ENCODE measurements around the gene SNRNP27. TPM values are rescaled to one million over a fixed set of nuclear protein-coding genes. Genes with fewer than 3 reads are reported as not detected.
"Not testable (repeated sequence)": the region's sequence is repeated elsewhere in the genome, so short reads cannot be mapped to it uniquely, and the experiment has no call there.

Gene SNRNP27
- total RNA-seq, 1 donor from 2014 or later: 43.1 TPM

DNA sequence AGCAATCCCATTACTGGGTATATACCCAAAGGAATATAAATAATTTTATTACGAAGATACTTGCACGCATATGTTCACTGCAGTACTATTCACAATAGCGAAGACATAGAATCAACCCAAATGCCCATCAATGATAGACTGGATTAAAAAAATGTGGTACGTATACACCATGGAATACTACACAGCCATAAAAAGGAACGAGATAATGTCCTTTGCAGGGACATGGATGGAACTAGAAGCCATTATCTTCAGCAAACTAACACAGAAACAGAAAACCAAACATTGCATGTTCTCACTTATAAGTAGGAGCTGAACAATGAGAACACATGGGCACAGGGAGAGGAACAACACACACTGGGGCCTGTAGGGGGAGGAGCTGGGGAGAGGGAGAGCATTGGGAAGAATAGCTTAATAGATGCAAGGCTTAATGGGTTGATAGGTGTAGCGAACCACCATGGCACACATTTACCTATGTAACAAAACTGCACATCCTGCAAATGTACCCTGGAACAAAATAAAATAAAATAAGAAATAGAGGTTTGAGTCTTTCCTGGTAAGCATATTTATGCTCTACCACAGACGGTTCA is 825 bp upstream of the SNRNP27 start:
- not testable (repeated sequence) for DNase-seq (ENCODE audit: extremely low spot score, unreplicated experiment); H3K9me3 Mint-ChIP-seq; H3K4me1 Mint-ChIP-seq (ENCODE audit: unreplicated experiment); H3K27me3 Mint-ChIP-seq
- TF ChIP-seq CTCF (conservative IDR thresholded peaks at IDR 0.05): peak; percentile 42
- H3K36me3 Mint-ChIP-seq: peaks cover 13% of the 10 kb centered on the region
- peak overlapping the region; percentile 96 for H3K27ac Mint-ChIP-seq
- peak overlapping the region; percentile 100 for H3K4me3 Mint-ChIP-seq

GRCh38 chr2:69894737-69895136 is 981 bp downstream of the SNRNP27 start:
- not testable (repeated sequence) for DNase-seq (ENCODE audit: extremely low spot score, unreplicated experiment); H3K4me1 Mint-ChIP-seq (ENCODE audit: unreplicated experiment); H3K9me3 Mint-ChIP-seq; H3K27me3 Mint-ChIP-seq; H3K27ac Mint-ChIP-seq
- Mint-ChIP-seq H3K4me3 (peak overlapping the region; percentile 100), H3K36me3 (peaks cover 19% of the 10 kb centered on the region)

DNA sequence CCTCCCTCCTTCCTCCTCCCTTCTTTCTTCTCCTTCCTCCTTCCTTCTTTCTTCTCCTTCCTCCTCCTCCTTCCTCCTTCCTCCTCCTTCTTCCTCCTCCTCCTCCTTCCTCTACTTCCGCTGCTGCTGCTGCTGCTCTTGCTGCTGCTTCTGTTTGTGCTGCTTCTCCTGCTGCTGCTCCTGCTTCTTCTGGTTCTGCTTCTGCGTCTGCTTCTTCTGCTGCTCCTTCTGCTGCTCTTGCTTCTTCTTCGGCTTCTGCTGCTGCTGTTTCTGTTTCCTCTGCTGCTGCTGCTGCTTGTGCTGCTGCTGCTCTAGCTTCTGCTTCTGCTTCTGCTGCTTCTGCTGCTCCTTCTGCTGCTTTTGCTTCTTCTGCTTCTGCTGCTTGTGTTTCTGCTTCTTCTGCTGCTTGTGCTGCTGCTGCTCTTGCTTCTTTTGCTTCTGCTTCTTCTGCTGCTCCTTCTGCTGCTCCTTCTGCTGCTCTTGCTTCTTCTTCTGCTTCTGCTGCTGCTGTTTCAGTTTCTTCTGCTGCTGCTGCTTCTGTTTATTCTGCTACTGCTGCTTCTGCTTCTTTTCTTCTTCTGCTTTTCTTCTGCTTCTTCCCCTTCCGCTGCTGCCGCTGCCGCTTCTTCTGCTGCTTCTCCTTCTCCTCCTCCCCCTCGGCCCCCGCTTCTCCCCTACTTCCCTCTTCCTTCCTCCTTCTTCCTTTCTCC is 8.6 kb downstream of the SNRNP27 start:
- H3K36me3 Mint-ChIP-seq: peaks cover 33% of the 10 kb centered on the region
- no peak overlapping the region for H3K27ac Mint-ChIP-seq
- no peak overlapping the region for H3K4me3 Mint-ChIP-seq
- DNase-seq (ENCODE audit: extremely low spot score, unreplicated experiment): no peak
- H3K9me3 Mint-ChIP-seq: no peaks in the 10 kb centered on the region
- no peaks in the 10 kb centered on the region for H3K27me3 Mint-ChIP-seq
- H3K4me1 Mint-ChIP-seq (ENCODE audit: unreplicated experiment): no peaks in the 10 kb centered on the region
- no peak for TF ChIP-seq CTCF (conservative IDR thresholded peaks at IDR 0.05)

DNA sequence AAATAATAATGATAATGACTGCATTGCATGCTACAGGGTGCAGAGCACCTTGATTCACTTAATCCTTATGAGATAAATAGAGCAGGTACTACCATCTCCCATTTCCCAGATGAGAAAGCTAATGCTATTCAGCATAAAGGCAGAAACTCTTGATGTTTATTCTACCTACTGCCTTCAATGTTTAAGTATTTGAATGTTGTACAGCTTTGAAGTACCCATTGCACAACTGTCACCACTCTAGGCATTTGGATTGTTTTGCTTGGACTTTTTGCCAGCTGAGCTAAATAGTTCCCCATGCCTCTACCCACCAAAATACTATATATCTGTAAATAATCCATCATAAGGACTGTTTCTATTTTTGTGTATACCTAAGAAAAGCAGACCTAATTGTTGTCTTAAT is 13.5 kb downstream of the SNRNP27 start:
- no peak overlapping the region for H3K27ac Mint-ChIP-seq
- no peak overlapping the region for H3K4me3 Mint-ChIP-seq
- TF ChIP-seq CTCF (conservative IDR thresholded peaks at IDR 0.05): no peak
- H3K36me3 Mint-ChIP-seq: peaks cover 9% of the 10 kb centered on the region
- H3K9me3 Mint-ChIP-seq: no peaks in the 10 kb centered on the region
- DNase-seq (ENCODE audit: extremely low spot score, unreplicated experiment): no peak
- H3K4me1 Mint-ChIP-seq (ENCODE audit: unreplicated experiment): no peaks in the 10 kb centered on the region
- H3K27me3 Mint-ChIP-seq: no peaks in the 10 kb centered on the region

GRCh38 chr2:69911985-69912563 is 18.3 kb downstream of the SNRNP27 start:
- DNase-seq (ENCODE audit: extremely low spot score, unreplicated experiment): no peak
- H3K36me3 Mint-ChIP-seq: no peaks in the 10 kb centered on the region
- peak overlapping the region; percentile 70 for H3K27ac Mint-ChIP-seq
- H3K4me3 Mint-ChIP-seq: peak overlapping the region; percentile 25
- no peaks in the 10 kb centered on the region for H3K4me1 Mint-ChIP-seq (ENCODE audit: unreplicated experiment)
- peaks cover 3% of the 10 kb centered on the region for H3K27me3 Mint-ChIP-seq
- no peaks in the 10 kb centered on the region for H3K9me3 Mint-ChIP-seq
- peak; percentile 85 for TF ChIP-seq CTCF (conservative IDR thresholded peaks at IDR 0.05)
